NCI-H187 treated with DMSO at 0.1 percent for 48 hours (cell line): Measurements from ENCODE around the gene NKIRAS1.
"Not testable (repeated sequence)": the region's sequence is repeated elsewhere in the genome, so short reads cannot be mapped to it uniquely, and the experiment has no call there.

Experiments
- DNase-seq: peaks from one replicate; lab custom pipeline; 2025; lab: John Stamatoyannopoulos, UW

Gene NKIRAS1

GRCh38 chr3:23940775-23941174 is 24.0 kb upstream of the NKIRAS1 start:
- no peak for DNase-seq

GRCh38 chr3:23938688-23939087 is 21.9 kb upstream of the NKIRAS1 start:
- no peak for DNase-seq

- DNase-seq, result no peak
Measured at GRCh38 chr3:23937296-23937695, 20.5 kb upstream of the NKIRAS1 start.

- DNase-seq, result no peak
Measured at GRCh38 chr3:23934253-23934652, 17.5 kb upstream of the NKIRAS1 start.

- no peak for DNase-seq
Measured at GRCh38 chr3:23932571-23932970, 15.8 kb upstream of the NKIRAS1 start.

GRCh38 chr3:23931597-23931996 is 14.8 kb upstream of the NKIRAS1 start:
- no peak for DNase-seq

- DNase-seq, result no peak
Measured at GRCh38 chr3:23928524-23928923, 11.7 kb upstream of the NKIRAS1 start.

- DNase-seq, result no peak
Measured at GRCh38 chr3:23926736-23927135, 9.9 kb upstream of the NKIRAS1 start.

GRCh38 chr3:23926246-23926645 is 9.5 kb upstream of the NKIRAS1 start:
- DNase-seq, result no peak

- no peak for DNase-seq
Measured at GRCh38 chr3:23923786-23924185, 7.0 kb upstream of the NKIRAS1 start.

- no peak for DNase-seq
Measured at GRCh38 chr3:23921052-23921511, 4.3 kb upstream of the NKIRAS1 start.

- DNase-seq, result no peak
Measured at GRCh38 chr3:23920151-23920655, 3.4 kb upstream of the NKIRAS1 start.

- DNase-seq, result no peak
Measured at GRCh38 chr3:23919628-23920027, 2.8 kb upstream of the NKIRAS1 start.

GRCh38 chr3:23918331-23918730 is 1.5 kb upstream of the NKIRAS1 start:
- not testable (repeated sequence) for DNase-seq

GRCh38 chr3:23917679-23918303 is 1.0 kb upstream of the NKIRAS1 start:
- DNase-seq, result not testable (repeated sequence)

- DNase-seq, result no peak
Measured at GRCh38 chr3:23916152-23916885, 471 bp downstream of the NKIRAS1 start.

- no peak for DNase-seq
Measured at GRCh38 chr3:23915537-23916108, 1.2 kb downstream of the NKIRAS1 start.

- DNase-seq, result no peak
Measured at GRCh38 chr3:23913873-23914743, 2.7 kb downstream of the NKIRAS1 start.

GRCh38 chr3:23913182-23913581 is 3.6 kb downstream of the NKIRAS1 start:
- no peak for DNase-seq

- DNase-seq, result not testable (repeated sequence)
Measured at GRCh38 chr3:23912335-23912734, 4.5 kb downstream of the NKIRAS1 start.

GRCh38 chr3:23911397-23911796 is 5.4 kb downstream of the NKIRAS1 start:
- DNase-seq, result no peak

- DNase-seq, result no peak
Measured at GRCh38 chr3:23909341-23909740, 7.4 kb downstream of the NKIRAS1 start.
